Keratinocyte (primary cell): Measurements from ENCODE around the gene B3GALT6.

ENCODE experiments used
- CTCF ChIP-seq, 3 experiments: IDR thresholded peaks in 1 of 3; conservative IDR thresholded peaks in 1 of 3; optimal IDR thresholded peaks in 1 of 3; 2 replicates in 2 of 3; 3 replicates in 1 of 3; pipeline versions ENCODE3 to v1.5.1; 2011; ENCODE audit warnings: low read length in 3 of 3, mild to moderate bottlenecking in 3 of 3, moderate library complexity in 2 of 3, control low read depth in 1 of 3, inconsistent platforms in 1 of 3; ENCODE audit not compliant: insufficient read depth in 2 of 3; ENCODE audit errors: extremely low read depth in 1 of 3
- EZH2 ChIP-seq: IDR thresholded peaks from one replicate; pipeline ENCODE4 v1.6.1; 2012; ENCODE audit warnings: inconsistent platforms, mild to moderate bottlenecking, low read length, moderate library complexity

GRCh38 chr1:1229770-1230169 is 2.3 kb upstream of the B3GALT6 start:
- TF ChIP-seq CTCF (optimal IDR thresholded peaks at IDR 0.05 in 1 of 3, IDR thresholded peaks at IDR 0.05 in 1 of 3, conservative IDR thresholded peaks at IDR 0.05 in 1 of 3; ENCODE audit: extremely low read depth in 1 of 3, insufficient read depth in 2 of 3, low read length in 3 of 3) = no peak
- TF ChIP-seq EZH2 = no peak
